BJ (cell line): Measurements from ENCODE around the gene KLRB1. TPM values are rescaled to one million over a fixed set of nuclear protein-coding genes. Genes with fewer than 3 reads are reported as not detected.
"Not testable (repeated sequence)": the region's sequence is repeated elsewhere in the genome, so short reads cannot be mapped to it uniquely, and the experiment has no call there.

Source experiments
- CTCF ChIA-PET: fragments of 350-600 bp; formaldehyde crosslinking; extraction: SDS; loops from one replicate; lab custom pipeline; 2021; ENCODE audit warnings: antibody characterized with exemption, inconsistent platforms; lab: Yijun Ruan, JAX
- POLR2A ChIA-PET: fragments of 300-600 bp; sonication (Branson Sonifier 250); formaldehyde crosslinking; extraction: SDS; loops from one replicate; lab custom pipeline; 2021; ENCODE audit warnings: antibody characterized with exemption; lab: Charles Lee
- DNase-seq: peaks from one replicate; pipeline ENCODE4 v3.0.0-alpha.2; 2011; ENCODE audit warnings: low read depth
- H3K27me3 ChIP-seq: 2 replicates; pipeline ENCODE4 v1.6.0; 2011; ENCODE audit warnings: low read length; ENCODE audit not compliant: control insufficient read depth, insufficient read depth
- H3K36me3 ChIP-seq: 2 replicates; pipeline ENCODE4 v1.5.1; 2011; ENCODE audit warnings: low read length; ENCODE audit not compliant: control insufficient read depth, insufficient read depth
- H3K4me3 ChIP-seq: 2 replicates; pipeline ENCODE4 v1.5.1; 2011; ENCODE audit warnings: low read depth, mild to moderate bottlenecking, control low read depth, low read length
- polyA plus RNA-seq: library from polyadenylated mRNA; depleted of rRNA; stranded (reverse); fragments of >200 nt; gene quantifications from 2 replicates; pipeline ENCODE4 v1.2.3, GENCODE V29; 2011
- TF ChIP-seq, protein P1 (sequence below): IDR thresholded peaks from 2 replicates; pipeline ENCODE4 v1.5.1; 2011; ENCODE audit warnings: low read depth, mild to moderate bottlenecking, control low read depth, inconsistent platforms, low read length, moderate library complexity; ENCODE audit not compliant: insufficient read depth

KLRB1 gene
- polyA plus RNA-seq, 1 experiment: not detected

GRCh38 chr12:9619411-9620179 lies 11.9 kb upstream of the KLRB1 start:
- Histone ChIP-seq H3K4me3 (no peak overlapping the region), H3K36me3 (no peaks in the 10 kb centered on the region), H3K27me3 (no peaks in the 10 kb centered on the region)
- TF ChIP-seq, protein P1, sequence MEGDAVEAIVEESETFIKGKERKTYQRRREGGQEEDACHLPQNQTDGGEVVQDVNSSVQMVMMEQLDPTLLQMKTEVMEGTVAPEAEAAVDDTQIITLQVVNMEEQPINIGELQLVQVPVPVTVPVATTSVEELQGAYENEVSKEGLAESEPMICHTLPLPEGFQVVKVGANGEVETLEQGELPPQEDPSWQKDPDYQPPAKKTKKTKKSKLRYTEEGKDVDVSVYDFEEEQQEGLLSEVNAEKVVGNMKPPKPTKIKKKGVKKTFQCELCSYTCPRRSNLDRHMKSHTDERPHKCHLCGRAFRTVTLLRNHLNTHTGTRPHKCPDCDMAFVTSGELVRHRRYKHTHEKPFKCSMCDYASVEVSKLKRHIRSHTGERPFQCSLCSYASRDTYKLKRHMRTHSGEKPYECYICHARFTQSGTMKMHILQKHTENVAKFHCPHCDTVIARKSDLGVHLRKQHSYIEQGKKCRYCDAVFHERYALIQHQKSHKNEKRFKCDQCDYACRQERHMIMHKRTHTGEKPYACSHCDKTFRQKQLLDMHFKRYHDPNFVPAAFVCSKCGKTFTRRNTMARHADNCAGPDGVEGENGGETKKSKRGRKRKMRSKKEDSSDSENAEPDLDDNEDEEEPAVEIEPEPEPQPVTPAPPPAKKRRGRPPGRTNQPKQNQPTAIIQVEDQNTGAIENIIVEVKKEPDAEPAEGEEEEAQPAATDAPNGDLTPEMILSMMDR: 0 out of 2 replicates have a peak, but pooled peaks have one; percentile 3
- no peak for DNase-seq
- ChIA-PET CTCF (no interaction called here), POLR2A (no interaction called here)

GRCh38 chr12:9618906-9619305 lies 11.2 kb upstream of the KLRB1 start:
- H3K4me3 ChIP-seq, H3K27me3 ChIP-seq, H3K36me3 ChIP-seq, POLR2A ChIA-PET, DNase-seq: not testable (repeated sequence)
- CTCF ChIA-PET: interaction anchor here (0.7 kb wide), 1 partner anchor 70 kb away, joined by 3 read pairs; no protein-coding TSS in a partner anchor

DNA sequence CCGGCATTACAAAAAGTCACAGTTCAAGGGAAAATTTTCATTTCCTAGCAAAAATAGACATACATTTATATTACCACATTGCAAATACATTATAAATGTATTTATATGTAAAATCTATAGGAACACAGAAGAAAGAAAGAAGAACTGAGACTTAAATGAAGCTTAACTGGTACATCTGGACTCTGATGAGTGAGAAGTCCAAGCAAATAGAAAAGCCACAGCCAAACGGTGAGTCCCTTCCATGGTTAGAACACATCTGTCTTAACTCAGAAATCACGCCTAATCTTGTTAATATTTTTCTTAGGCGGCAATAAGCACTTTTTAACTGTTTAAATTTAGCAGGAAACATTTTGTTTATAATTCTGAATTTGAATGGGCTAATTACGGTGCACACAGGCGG lies 9.4 kb upstream of the KLRB1 start:
- CTCF ChIA-PET: interaction anchor here (1.0 kb wide), 1 partner anchor 9 kb away, joined by 5 read pairs; no protein-coding TSS in a partner anchor
- Histone ChIP-seq H3K4me3 (no peak overlapping the region), H3K36me3 (no peaks in the 10 kb centered on the region), H3K27me3 (no peaks in the 10 kb centered on the region)
- POLR2A ChIA-PET: no interaction called here
- DNase-seq: no peak
- TF ChIP-seq, protein P1: no peak

GRCh38 chr12:9615420-9616136 lies 7.9 kb upstream of the KLRB1 start:
- CTCF ChIA-PET: no interaction called here

DNA sequence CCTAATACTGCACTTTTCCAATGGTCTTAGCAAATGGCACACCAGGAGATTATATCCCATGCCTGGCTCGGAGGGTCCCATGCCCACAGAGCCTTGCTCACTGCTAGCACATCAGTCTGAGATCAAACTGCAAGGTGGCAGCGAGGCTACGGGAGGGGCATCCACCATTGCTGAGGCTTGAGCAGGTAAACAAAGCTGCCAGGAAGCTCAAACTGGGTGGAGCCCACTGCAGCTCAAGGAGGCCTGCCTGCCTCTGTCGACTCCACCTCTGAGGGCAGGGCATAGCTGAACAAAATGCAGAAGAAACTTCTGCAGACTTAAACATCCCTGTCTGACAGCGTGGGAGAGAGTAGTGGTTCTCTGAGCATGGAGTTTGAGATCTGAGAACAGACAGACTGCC lies 2.9 kb upstream of the KLRB1 start:
- H3K4me3 ChIP-seq, H3K36me3 ChIP-seq, DNase-seq, POLR2A ChIA-PET, H3K27me3 ChIP-seq: not testable (repeated sequence)
- CTCF ChIA-PET: interaction anchor here (0.6 kb wide), 1 partner anchor 251 kb away, joined by 3 read pairs; no protein-coding TSS in a partner anchor

More at GRCh38 chr12:9615420-9616136, 7.9 kb upstream of the KLRB1 start:
- TF ChIP-seq, protein P1: no peak
- POLR2A ChIA-PET: no interaction called here
- Histone ChIP-seq H3K4me3 (no peak overlapping the region), H3K36me3 (no peaks in the 10 kb centered on the region), H3K27me3 (no peaks in the 10 kb centered on the region)
- no peak for DNase-seq

DNA sequence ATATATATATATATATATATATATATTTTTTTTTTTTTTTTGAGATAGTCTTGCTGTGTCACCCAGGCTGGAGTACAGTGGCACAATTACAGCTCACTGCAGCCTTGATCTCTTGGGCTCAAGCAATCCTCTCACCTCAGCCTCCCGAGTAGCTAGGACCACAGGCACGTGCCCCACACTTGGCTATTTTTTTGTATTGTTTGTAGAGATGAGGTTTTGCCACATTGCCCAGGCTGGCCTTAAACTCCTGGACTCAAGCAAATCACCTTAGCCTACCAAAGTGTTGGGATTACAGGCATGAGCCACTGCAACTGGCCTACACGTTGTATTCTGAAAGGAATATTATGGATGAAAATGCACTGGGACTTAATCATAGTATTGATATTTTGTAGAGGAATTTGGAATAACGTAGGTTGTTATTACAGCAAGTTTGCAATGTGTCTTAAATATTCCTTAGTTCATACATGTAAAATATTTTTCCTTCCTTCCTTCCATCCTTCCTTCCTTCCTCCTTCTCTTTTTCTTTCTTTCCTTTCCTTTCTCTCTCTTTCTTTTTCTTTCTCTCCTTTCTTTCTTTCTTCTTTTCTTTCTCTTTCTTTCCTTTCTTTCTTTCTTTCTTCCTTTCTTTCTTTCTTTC lies 862 bp downstream of the KLRB1 start:
- no peaks in the 10 kb centered on the region for H3K27me3 ChIP-seq
- TF ChIP-seq, protein P1: no peak
- no peak for DNase-seq
- H3K36me3 ChIP-seq: no peaks in the 10 kb centered on the region
- H3K4me3 ChIP-seq: no peak overlapping the region
- CTCF ChIA-PET: no interaction called here
- POLR2A ChIA-PET: no interaction called here
